ENCODE data around the gene MRGPRX2. TPM values are rescaled to one million over a fixed set of nuclear protein-coding genes. Genes with fewer than 3 reads are reported as not detected.

The MRGPRX2 gene
- polyA plus RNA-seq, 1 experiment: not detected

- Histone ChIP-seq H3K27ac (ENCODE audit: low read depth, low read length) (no peak overlapping the region), H3K27me3 (ENCODE audit: control insufficient read depth, insufficient read depth, low read length) (no peaks in the 10 kb centered on the region), H3K9me3 (ENCODE audit: control insufficient read depth, insufficient read depth, low read length) (no peaks in the 10 kb centered on the region), H3K4me3 (ENCODE audit: low read depth, low read length) (no peak overlapping the region)
- no peak for TF ChIP-seq CTCF (IDR thresholded peaks at IDR 0.05; ENCODE audit: low read depth, low read length)
- ChIA-PET POLR2A (no interaction called here), CTCF (no interaction called here)
- DNase-seq (ENCODE audit: low read depth, low spot score): no peak
These were observed 41.6 kb downstream of the MRGPRX2 start for GRCh38 chr11:19018901-19019300.

- CTCF ChIA-PET: no interaction called here
- no peaks in the 10 kb centered on the region for H3K9me3 ChIP-seq (ENCODE audit: control insufficient read depth, insufficient read depth, low read length)
- no peaks in the 10 kb centered on the region for H3K27me3 ChIP-seq (ENCODE audit: control insufficient read depth, insufficient read depth, low read length)
- H3K4me3 ChIP-seq (ENCODE audit: low read depth, low read length): no peak overlapping the region
- peak; percentile 18; the same call in 1 of the 2 replicates for TF ChIP-seq CTCF (IDR thresholded peaks at IDR 0.05; ENCODE audit: low read depth, low read length)
- no peak overlapping the region for H3K27ac ChIP-seq (ENCODE audit: low read depth, low read length)
- POLR2A ChIA-PET: no interaction called here
- DNase-seq (ENCODE audit: low read depth, low spot score): no peak
These were observed 47.2 kb downstream of the MRGPRX2 start for GRCh38 chr11:19013181-19013857.

- ChIA-PET POLR2A (no interaction called here), CTCF (no interaction called here)
- no peak for TF ChIP-seq CTCF (IDR thresholded peaks at IDR 0.05; ENCODE audit: low read depth, low read length)
- H3K27ac ChIP-seq (ENCODE audit: low read depth, low read length): no peak overlapping the region
- H3K27me3 ChIP-seq (ENCODE audit: control insufficient read depth, insufficient read depth, low read length): no peaks in the 10 kb centered on the region
- no peak for DNase-seq (ENCODE audit: low read depth, low spot score)
- H3K9me3 ChIP-seq (ENCODE audit: control insufficient read depth, insufficient read depth, low read length): no peaks in the 10 kb centered on the region
- no peak overlapping the region for H3K4me3 ChIP-seq (ENCODE audit: low read depth, low read length)
These were observed 47.9 kb downstream of the MRGPRX2 start for GRCh38 chr11:19012636-19013035.

Other genes with a start within 250 kb of the MRGPRX2 start
- gene MRGPRX1, start 121.3 kb downstream of the MRGPRX2 start, polyA plus RNA-seq (2011; rRNA removed): not detected in 2 replicates
- 10.5 and 15.4 TPM in 2 replicates for gene ZDHHC13, start 56.5 kb upstream of the MRGPRX2 start, polyA plus RNA-seq (2011; rRNA removed)
- gene CSRP3, start 141.3 kb upstream of the MRGPRX2 start, polyA plus RNA-seq (2011; rRNA removed): not detected in 2 replicates
- 0.98 and 1.0 TPM in 2 replicates for gene E2F8, start 180.2 kb upstream of the MRGPRX2 start, polyA plus RNA-seq (2011; rRNA removed)